Right kidney (tissue), 1 donor: Measurements from ENCODE around the gene CDIPT.

Experiments
- DNase-seq: peaks from one replicate; pipeline ENCODE4 v3.0.0-alpha.2; 2016

Gene CDIPT

GRCh38 chr16:29862383-29862883 lies 593 bp downstream of the CDIPT start:
- no peak for DNase-seq

GRCh38 chr16:29860218-29860617 lies 2.8 kb downstream of the CDIPT start:
- no peak for DNase-seq

- no peak for DNase-seq
Measured at GRCh38 chr16:29858974-29859373, 4.1 kb downstream of the CDIPT start.

- no peak for DNase-seq
Measured at GRCh38 chr16:29858149-29858849, 4.7 kb downstream of the CDIPT start.

- no peak for DNase-seq
Measured at GRCh38 chr16:29857133-29857760, 5.8 kb downstream of the CDIPT start.

GRCh38 chr16:29854520-29855100 lies 8.4 kb downstream of the CDIPT start:
- no peak for DNase-seq

- no peak for DNase-seq
Measured at GRCh38 chr16:29852654-29853053, 10.4 kb downstream of the CDIPT start.

- no peak for DNase-seq
Measured at GRCh38 chr16:29850998-29851397, 12.0 kb downstream of the CDIPT start.

- DNase-seq: no peak
Measured at GRCh38 chr16:29849505-29849904, 13.5 kb downstream of the CDIPT start.

- no peak for DNase-seq
Measured at GRCh38 chr16:29848420-29849297, 14.4 kb downstream of the CDIPT start.

- DNase-seq: no peak
Measured at GRCh38 chr16:29845656-29846055, 17.4 kb downstream of the CDIPT start.

GRCh38 chr16:29844575-29845331 lies 18.3 kb downstream of the CDIPT start:
- DNase-seq: no peak

GRCh38 chr16:29843931-29844330 lies 19.1 kb downstream of the CDIPT start:
- no peak for DNase-seq

- DNase-seq: no peak
Measured at GRCh38 chr16:29842732-29843346, 20.2 kb downstream of the CDIPT start.

- no peak for DNase-seq
Measured at GRCh38 chr16:29841631-29842030, 21.4 kb downstream of the CDIPT start.

GRCh38 chr16:29840240-29840639 lies 22.8 kb downstream of the CDIPT start:
- DNase-seq: no peak

GRCh38 chr16:29839822-29840221 lies 23.2 kb downstream of the CDIPT start:
- DNase-seq: no peak

- no peak for DNase-seq
Measured at GRCh38 chr16:29837841-29838240, 25.2 kb downstream of the CDIPT start.

GRCh38 chr16:29836623-29837022 lies 26.4 kb downstream of the CDIPT start:
- DNase-seq: no peak

- DNase-seq: no peak
Measured at GRCh38 chr16:29835926-29836325, 27.1 kb downstream of the CDIPT start.

GRCh38 chr16:29834079-29834478 lies 28.9 kb downstream of the CDIPT start:
- no peak for DNase-seq
